Endothelial cell (in vitro differentiated cells): Measurements from ENCODE around the gene DPM3. TPM values are rescaled to one million over a fixed set of nuclear protein-coding genes. Genes with fewer than 3 reads are reported as not detected.
A peak's percentile ranks its signal among the peaks of the same experiment; 100 is the strongest.

Experiments
- DNase-seq: peaks from one replicate; pipeline ENCODE4 v3.0.0; 2021; ENCODE audit warnings: low spot score
- H3K27ac Mint-ChIP-seq: one replicate; pipeline ENCODE4 v1.8.0; 2021; ENCODE audit warnings: mixed read lengths, inconsistent platforms; ENCODE audit not compliant: unreplicated experiment
- H3K27me3 Mint-ChIP-seq: one replicate; pipeline ENCODE4 v1.8.0; 2021; ENCODE audit warnings: mild to moderate bottlenecking, moderate library complexity, mixed read lengths, inconsistent platforms; ENCODE audit not compliant: unreplicated experiment
- H3K36me3 Mint-ChIP-seq: one replicate; pipeline ENCODE4 v1.8.0; 2021; ENCODE audit warnings: mild to moderate bottlenecking, low read depth, mixed read lengths, inconsistent platforms; ENCODE audit not compliant: unreplicated experiment
- H3K4me1 Mint-ChIP-seq: one replicate; pipeline ENCODE4 v1.8.0; 2021; ENCODE audit warnings: mild to moderate bottlenecking, mixed read lengths, inconsistent platforms; ENCODE audit not compliant: unreplicated experiment
- H3K4me3 Mint-ChIP-seq: one replicate; pipeline ENCODE4 v1.8.0; 2021; ENCODE audit warnings: mild to moderate bottlenecking, mixed read lengths, inconsistent platforms; ENCODE audit not compliant: unreplicated experiment
- H3K9me3 Mint-ChIP-seq: one replicate; pipeline ENCODE4 v1.8.0; 2021; ENCODE audit warnings: mixed read lengths, inconsistent platforms; ENCODE audit not compliant: unreplicated experiment
- total RNA-seq: library from RNA; stranded (reverse); fragmentation: NEBNext Ultra II Directional; extraction: Animal tissue kit (Norgen Biotek cat#: 25700); gene quantifications from one replicate; pipeline ENCODE4 v1.2.1, GENCODE V29; 2021; ENCODE audit not compliant: unreplicated experiment
- TF ChIP-seq, protein P1 (sequence below): fragments of 200-600 bp; sonication (generic); IDR thresholded peaks from one replicate; pipeline ENCODE4 v1.5.0; 2021; ENCODE audit warnings: antibody characterized with exemption; ENCODE audit not compliant: unreplicated experiment

Gene DPM3
- total RNA-seq, 1 donor from 2014 or later = 39.2 TPM

DNA sequence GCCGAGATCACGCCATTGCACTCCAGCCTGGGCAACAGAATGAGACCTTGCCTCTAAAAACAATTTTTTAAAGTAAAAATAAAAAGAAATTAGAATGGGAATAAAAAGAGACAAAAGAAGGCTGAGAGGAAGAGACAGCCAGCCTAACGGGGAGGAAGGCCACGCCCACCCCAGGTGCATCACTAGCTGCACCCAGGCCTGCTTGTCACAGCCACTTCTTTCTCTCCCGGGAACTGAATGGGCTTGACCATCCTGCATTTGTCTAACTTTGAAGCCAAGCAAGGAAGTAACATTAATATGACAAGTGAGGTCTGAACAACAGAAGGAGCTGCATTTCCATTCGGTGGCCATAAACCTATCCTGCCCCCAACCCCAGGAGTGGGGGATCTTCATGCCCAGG lies 33.5 kb downstream of the DPM3 start:
- DNase-seq = no peak
- H3K27me3 Mint-ChIP-seq = peaks cover 8% of the 10 kb centered on the region
- H3K4me3 Mint-ChIP-seq = no peak overlapping the region
- H3K36me3 Mint-ChIP-seq = no peaks in the 10 kb centered on the region
- TF ChIP-seq, protein P1, sequence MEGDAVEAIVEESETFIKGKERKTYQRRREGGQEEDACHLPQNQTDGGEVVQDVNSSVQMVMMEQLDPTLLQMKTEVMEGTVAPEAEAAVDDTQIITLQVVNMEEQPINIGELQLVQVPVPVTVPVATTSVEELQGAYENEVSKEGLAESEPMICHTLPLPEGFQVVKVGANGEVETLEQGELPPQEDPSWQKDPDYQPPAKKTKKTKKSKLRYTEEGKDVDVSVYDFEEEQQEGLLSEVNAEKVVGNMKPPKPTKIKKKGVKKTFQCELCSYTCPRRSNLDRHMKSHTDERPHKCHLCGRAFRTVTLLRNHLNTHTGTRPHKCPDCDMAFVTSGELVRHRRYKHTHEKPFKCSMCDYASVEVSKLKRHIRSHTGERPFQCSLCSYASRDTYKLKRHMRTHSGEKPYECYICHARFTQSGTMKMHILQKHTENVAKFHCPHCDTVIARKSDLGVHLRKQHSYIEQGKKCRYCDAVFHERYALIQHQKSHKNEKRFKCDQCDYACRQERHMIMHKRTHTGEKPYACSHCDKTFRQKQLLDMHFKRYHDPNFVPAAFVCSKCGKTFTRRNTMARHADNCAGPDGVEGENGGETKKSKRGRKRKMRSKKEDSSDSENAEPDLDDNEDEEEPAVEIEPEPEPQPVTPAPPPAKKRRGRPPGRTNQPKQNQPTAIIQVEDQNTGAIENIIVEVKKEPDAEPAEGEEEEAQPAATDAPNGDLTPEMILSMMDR = no peak
- H3K4me1 Mint-ChIP-seq = peaks cover 23% of the 10 kb centered on the region
- no peaks in the 10 kb centered on the region for H3K9me3 Mint-ChIP-seq
- H3K27ac Mint-ChIP-seq = no peak overlapping the region

DNA sequence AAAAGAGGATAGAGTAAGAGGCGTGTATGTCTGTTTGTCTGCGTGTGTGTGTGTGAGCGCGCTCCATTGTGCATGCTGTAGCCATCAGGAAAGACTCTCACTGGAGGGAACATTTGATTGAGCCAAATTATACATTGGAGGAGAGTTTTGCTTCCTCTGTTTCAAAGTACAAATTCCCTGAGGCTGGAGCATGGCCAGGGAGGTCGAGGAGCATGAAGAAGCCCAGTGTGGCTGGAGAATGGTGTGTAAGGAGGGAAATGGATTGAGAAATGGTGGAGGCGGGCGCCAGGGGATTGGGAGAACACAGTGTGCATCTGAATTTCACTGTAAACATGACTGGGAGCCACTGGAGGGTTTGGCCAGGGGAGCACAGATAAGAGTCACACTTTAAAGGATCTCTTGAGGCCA lies 34.7 kb downstream of the DPM3 start:
- H3K4me1 Mint-ChIP-seq = peaks cover 21% of the 10 kb centered on the region
- no peaks in the 10 kb centered on the region for H3K36me3 Mint-ChIP-seq
- TF ChIP-seq, protein P1 = no peak
- peak overlapping the region; percentile 9 for H3K4me3 Mint-ChIP-seq
- H3K9me3 Mint-ChIP-seq = no peaks in the 10 kb centered on the region
- no peak for DNase-seq
- H3K27ac Mint-ChIP-seq = no peak overlapping the region
- peaks cover 7% of the 10 kb centered on the region for H3K27me3 Mint-ChIP-seq

DNA sequence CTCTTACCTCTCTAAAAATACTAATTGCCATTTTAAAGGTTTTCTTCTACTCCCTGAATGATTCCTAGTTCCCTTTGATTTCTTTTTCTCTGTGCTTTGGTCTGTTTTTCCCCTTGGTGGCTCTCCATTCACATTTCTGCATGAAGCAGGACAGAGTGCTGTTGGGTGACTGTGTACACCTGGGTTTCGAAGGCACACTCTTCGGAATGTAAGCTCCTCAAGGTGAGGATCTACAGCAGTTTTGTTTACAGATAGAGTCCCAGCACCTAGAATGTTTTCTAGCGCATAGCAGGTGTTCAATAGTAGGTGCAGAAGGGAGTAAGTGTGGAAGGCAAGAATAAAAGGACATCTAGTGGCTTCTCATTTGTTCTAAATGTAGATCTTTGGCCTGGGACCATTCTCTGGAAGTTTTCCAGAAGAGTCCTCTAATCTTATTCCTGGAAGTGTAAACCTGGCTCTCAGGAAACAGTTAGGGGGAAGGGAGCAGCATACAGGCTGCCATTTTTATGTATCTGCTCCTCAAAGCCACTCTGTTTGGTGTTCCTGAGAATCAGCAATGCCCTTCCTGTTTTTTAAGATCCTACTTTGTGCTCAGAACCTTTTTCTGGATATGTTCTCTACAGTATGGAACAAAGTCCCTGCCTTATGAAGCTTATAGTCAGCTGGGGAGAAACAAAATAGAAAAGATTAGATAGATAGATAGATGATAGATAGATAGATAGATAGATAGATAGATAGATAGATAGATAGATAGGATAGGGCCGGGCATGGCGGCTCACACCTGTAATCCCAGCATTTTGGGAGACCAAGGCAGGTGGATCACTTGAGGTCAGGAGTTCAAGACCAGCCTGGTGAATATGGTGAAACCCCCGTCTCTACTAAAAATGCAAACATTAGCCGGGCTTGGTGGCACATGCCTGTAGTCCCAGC lies 35.5 kb downstream of the DPM3 start:
- Mint-ChIP-seq H3K4me1 (peaks cover 21% of the 10 kb centered on the region), H3K4me3 (no peak overlapping the region), H3K9me3 (no peaks in the 10 kb centered on the region), H3K27ac (peak overlapping the region; percentile 59), H3K27me3 (peaks cover 7% of the 10 kb centered on the region), H3K36me3 (no peaks in the 10 kb centered on the region)
- TF ChIP-seq, protein P1 = no peak
- DNase-seq = no peak

DNA sequence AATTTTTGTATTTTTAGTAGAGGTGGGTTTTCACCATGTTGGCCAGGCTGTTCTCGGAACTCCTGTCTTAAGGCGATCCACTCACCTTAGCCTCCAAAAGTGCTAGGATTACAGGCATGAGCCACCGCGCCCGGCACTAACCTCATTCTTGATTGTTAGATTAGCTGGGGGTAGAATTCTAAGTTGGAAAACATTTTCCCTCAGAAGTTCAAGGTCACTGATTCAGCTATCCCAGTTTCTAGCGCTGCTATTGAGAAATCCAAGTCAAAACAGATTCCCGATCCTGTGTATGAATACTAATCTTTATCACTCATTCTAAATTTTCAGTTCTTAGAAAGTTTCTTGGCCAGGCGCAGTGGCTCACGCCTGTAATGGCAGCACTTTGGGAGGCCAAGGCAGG lies 37.0 kb downstream of the DPM3 start:
- Mint-ChIP-seq H3K4me1 (peaks cover 17% of the 10 kb centered on the region), H3K27ac (no peak overlapping the region), H3K9me3 (no peaks in the 10 kb centered on the region), H3K27me3 (peaks cover 5% of the 10 kb centered on the region), H3K4me3 (no peak overlapping the region), H3K36me3 (no peaks in the 10 kb centered on the region)
- DNase-seq = no peak
- TF ChIP-seq, protein P1 = no peak

DNA sequence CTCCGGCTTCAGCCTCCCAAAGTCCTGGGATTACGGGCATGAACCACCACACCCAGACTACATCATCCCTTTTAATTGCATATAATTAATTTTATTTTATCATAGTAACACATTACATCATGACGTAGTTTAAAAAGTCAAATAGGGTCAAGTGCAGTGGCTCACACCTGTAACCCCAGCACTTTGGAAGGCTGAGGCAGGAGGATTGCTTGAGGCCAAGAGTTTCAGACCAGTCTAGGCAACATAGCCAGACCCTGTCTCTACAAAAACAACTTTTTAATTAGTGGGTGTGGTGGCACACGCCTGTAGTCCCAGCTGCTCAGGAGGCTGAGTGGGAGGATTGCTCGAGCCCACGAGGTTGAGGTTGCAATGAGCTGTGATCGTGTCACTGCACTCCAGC lies 41.0 kb downstream of the DPM3 start:
- no peak overlapping the region for H3K27ac Mint-ChIP-seq
- TF ChIP-seq, protein P1 = no peak
- H3K27me3 Mint-ChIP-seq = peaks cover 3% of the 10 kb centered on the region
- no peaks in the 10 kb centered on the region for H3K9me3 Mint-ChIP-seq
- no peak for DNase-seq
- no peak overlapping the region for H3K4me3 Mint-ChIP-seq
- H3K4me1 Mint-ChIP-seq = peaks cover 5% of the 10 kb centered on the region
- H3K36me3 Mint-ChIP-seq = no peaks in the 10 kb centered on the region
